ENCODE results near the gene OR2H1.
"Not testable (repeated sequence)": the region's sequence is repeated elsewhere in the genome, so short reads cannot be mapped to it uniquely, and the experiment has no call there.

The OR2H1 gene

GRCh38 chr6:29456971-29457370, at the start of gene OR2H1, which contains the start of gene OR11A1:
OR2H1 (plus strand) TSS chr6:29457155; CDS start chr6:29461770, 4,615 bp downstream.
OR11A1 (minus strand) TSS chr6:29457071; CDS start chr6:29427641, 29,430 bp downstream.
- no peak for DNase-seq

- no peak for DNase-seq
Observed at GRCh38 chr6:29414588-29414987, 42.4 kb upstream of the OR2H1 start, which contains the start of gene OR12D1. OR12D1 (plus strand) TSS chr6:29414928.

DNA sequence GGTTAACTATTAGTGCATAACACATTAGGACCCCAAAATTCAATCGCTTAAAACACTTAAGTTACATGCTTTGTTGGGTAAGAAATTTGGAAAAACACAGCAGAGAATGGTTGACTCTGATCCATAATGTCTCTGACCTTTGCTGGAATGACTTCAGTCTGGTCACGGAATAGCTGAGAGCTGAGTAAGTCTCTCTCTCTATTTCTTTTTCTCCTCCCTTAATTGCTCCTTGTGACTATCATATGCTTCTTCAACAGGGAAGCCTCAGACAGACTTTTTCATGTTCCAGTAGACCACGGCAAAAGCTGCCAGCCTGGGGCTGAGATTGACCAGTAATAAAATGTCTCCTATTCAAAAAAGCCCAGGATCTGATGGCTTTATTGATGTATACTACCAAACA, 37.4 kb upstream of the OR2H1 start:
- no peak for DNase-seq

DNA sequence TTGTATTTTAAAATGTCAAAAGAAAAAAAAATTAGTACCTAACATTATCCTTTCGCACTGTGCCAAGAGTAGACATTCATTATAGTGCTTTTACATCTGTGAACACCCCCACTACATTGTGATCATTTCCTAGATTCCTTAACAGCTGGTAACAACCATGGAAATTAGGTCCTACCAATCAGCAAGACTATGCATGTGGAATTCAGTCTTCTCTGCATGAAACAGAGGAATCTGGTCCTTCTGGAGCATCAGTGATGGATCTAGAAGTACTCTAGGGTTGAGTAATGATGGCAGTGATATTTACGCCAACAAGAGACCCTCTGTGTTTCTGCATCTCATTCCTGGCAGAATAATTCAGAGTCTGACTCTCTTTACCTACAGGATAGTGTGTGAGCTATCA, 32.8 kb upstream of the OR2H1 start:
- no peak for DNase-seq

DNA sequence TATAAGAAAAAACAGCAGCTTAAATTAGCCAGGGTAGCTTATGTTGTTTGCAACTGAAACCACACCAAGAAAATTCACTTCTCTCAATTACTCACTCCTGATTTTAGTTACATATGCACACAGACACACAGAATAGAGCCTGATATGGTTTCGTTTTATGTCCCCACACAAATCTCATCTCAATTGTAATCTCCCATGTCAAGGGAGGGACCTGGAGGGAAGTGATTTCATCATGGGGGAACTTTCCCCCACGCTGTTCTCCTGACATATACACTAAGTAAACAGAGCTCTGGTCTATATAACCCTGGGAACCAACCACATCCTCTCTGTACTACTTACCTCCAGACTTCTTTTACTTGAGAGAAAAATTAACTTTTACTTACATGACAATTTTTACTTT, 32.4 kb upstream of the OR2H1 start:
- DNase-seq = no peak

DNA sequence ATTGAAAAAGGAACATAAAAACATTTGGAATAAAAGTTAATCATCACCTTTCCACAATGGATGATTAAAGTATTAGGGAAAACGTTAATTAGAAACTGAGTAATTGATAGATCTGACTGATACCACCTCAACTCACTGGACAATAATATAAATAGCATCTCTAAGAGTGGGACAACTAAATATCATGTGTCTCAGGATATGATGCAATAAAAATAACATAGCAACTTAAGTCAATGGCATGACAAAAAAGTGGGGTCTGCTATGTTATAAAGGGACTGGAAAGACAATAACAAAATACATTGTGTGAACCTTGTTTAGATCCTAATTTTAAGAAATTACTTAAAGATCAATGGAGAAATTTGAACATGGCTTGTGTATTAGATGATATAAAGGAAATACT, 31.9 kb upstream of the OR2H1 start:
- no peak for DNase-seq

GRCh38 chr6:29426654-29427053, 30.3 kb upstream of the OR2H1 start:
- no peak for DNase-seq

GRCh38 chr6:29436730-29437129, 20.2 kb upstream of the OR2H1 start:
- DNase-seq = peak; percentile 14

- DNase-seq = no peak
Observed at GRCh38 chr6:29439006-29439405, 17.9 kb upstream of the OR2H1 start, which contains the start of gene OR10C1. OR10C1 (plus strand) TSS chr6:29439306; CDS start chr6:29440016, 710 bp downstream.

DNA sequence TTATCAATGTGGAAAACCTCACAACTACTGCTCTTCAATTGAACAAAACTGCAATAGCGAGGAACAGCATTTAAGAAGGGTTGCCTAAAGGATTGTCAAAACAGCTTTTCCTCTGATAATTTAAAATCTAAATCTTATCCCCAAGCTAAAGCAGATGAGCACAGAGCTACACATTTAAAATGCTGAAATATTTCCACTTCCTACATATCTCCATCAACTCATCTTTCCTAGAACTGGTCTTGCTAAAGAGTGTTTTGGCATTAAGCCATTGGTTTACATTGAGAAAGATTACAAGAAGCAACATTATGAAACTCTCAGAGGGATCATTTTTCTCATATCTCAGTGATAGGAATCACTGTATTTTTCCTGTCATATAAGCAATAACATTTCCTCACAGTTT, 14.2 kb upstream of the OR2H1 start:
- DNase-seq = no peak

DNA sequence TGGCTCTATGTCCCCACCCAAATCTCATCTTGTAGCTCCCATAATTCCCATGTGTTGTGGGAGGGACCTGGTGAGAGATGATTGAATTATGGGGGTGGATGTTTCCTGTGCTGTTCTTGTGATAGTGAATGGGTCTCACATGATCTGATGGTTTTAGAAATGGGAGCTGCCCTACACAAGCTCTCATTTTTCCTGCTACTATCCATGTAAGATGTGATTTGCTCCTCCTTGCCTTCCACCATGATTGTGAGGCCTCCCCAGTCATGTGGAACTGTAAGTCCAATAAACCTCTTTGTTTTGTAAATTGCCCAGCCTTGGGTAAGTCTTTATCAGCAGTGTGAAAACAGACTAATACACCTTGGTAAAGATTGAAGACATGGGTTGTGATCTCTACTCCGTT, 12.9 kb upstream of the OR2H1 start:
- not testable (repeated sequence) for DNase-seq

- DNase-seq = no peak
Observed at GRCh38 chr6:29447670-29448069, 9.3 kb upstream of the OR2H1 start.

- no peak for DNase-seq
Observed at GRCh38 chr6:29451471-29452193, 5.3 kb upstream of the OR2H1 start.

- no peak for DNase-seq
Observed at GRCh38 chr6:29461021-29461814, 4.3 kb downstream of the OR2H1 start.

- no peak for DNase-seq
Observed at GRCh38 chr6:29462022-29462421, 5.1 kb downstream of the OR2H1 start.

DNA sequence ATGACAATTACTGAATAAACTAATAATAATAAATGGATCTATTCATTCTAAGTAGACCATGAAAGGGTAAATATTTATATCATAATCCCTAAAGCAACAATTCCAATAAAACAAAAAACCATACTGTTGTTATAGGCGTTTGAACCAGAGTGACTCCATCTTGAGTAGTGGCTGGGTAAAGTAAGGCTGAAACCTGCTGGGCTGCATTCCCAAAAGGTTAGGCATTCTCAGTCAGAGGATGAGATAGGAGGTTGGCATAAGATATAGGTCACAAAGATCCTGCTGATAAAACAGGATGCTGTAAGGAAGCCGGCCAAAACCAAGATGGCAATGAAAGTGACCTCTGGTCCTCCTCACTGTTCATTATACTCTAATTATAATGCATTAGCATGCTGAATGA, 8.3 kb downstream of the OR2H1 start:
- DNase-seq = no peak

DNA sequence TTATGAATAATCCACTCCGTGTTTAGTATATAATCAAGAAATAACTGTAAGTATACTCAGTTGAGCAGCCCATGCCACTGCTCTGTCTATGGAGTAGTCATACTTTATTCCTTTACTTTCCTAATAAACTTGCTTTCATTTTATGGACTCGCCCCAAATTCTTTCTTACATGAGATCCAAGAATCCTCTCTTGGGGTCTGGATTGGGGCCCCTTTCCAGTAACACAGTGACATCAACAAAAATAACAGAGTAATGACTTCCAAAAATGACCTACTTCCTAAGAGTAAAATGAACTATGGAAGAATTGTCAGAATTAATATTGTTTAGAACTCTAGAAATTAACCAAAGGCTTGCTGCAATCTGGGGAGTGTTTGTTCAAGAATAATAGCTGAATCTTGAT, 8.8 kb downstream of the OR2H1 start:
- DNase-seq = no peak

DNA sequence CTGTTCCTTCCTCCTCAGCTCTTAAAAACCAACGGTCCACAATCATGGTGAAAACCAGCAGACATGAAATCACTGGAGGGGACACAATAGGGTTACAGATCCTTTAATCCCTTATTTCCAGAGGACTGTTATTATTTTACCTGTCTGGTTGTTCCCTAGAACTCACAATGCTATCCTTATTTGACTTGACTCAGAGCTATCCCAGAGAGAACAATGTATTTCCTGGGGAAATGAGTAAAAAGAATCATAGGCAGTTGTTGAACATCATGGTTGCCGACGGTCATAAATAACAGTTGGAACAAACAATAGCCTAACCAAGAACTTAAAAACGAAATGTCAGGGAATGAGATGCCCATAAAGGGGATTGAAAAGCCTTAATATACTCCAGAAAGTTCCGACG, 9.3 kb downstream of the OR2H1 start:
- DNase-seq = no peak

GRCh38 chr6:29474996-29475395, 18.0 kb downstream of the OR2H1 start:
- no peak for DNase-seq

GRCh38 chr6:29477923-29478450, 21.0 kb downstream of the OR2H1 start:
- no peak for DNase-seq

- DNase-seq = no peak
Observed at GRCh38 chr6:29478740-29479139, 21.8 kb downstream of the OR2H1 start.

GRCh38 chr6:29479560-29479959, 22.6 kb downstream of the OR2H1 start:
- DNase-seq = no peak

- DNase-seq = no peak
Observed at GRCh38 chr6:29483186-29483585, 26.2 kb downstream of the OR2H1 start.

GRCh38 chr6:29483735-29484134, 26.8 kb downstream of the OR2H1 start:
- no peak for DNase-seq

Measured in NCI-H748 treated with DMSO at 0.1 percent for 48 hours (cell line).